ENCODE results near the gene FBXW8. TPM values are rescaled to one million over a fixed set of nuclear protein-coding genes. Genes with fewer than 3 reads are reported as not detected.

The FBXW8 gene
- total RNA-seq, 1 donor from 2014 or later, result 14.4 TPM

- no peak for TF ChIP-seq CTCF (conservative IDR thresholded peaks at IDR 0.05; ENCODE audit: low read depth, low read length)
- H3K4me3 ChIP-seq (ENCODE audit: low read depth, low read length), result no peak overlapping the region
- no peak for DNase-seq (ENCODE audit: low read depth)
Observed at GRCh38 chr12:117036547-117036946, 125.8 kb downstream of the FBXW8 start.

DNA sequence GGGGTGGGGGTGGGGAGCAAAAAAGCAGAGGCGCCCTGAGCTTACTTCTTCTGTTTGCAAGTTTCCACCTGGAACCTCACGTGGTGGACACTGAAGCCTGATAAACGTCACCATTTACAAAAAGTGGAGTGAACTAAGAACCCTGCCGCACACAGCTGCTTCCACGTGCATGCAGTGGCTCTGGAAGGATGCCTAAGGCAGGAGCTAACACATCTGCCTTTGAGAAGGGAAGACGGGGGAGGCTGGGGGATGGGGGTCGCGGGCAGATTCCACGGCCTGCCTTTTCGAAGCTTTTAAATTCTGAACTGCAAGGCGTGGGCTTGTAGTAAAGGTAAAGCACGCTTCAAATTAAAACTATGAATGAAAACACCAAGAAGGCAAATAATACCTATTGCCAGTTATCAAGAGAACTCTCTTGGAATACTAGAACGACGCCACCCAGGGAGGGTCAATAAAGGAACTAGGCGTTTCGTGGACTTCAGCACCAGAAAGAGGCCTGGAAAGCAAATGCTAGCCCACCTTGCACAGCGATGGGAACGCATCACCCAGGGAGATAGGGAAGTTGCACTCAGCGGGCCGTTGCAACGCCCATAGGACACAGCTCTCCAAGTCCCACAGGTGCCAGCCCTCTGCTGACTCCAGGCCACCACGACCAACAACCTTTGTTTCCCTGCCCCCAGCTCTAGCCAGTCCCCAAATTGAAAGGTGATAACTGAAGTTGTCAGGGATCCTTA is 126.7 kb downstream of the FBXW8 start:
- DNase-seq (ENCODE audit: low read depth), result no peak
- no peak for TF ChIP-seq CTCF (conservative IDR thresholded peaks at IDR 0.05; ENCODE audit: low read depth, low read length)
- H3K4me3 ChIP-seq (ENCODE audit: low read depth, low read length), result no peak overlapping the region

DNA sequence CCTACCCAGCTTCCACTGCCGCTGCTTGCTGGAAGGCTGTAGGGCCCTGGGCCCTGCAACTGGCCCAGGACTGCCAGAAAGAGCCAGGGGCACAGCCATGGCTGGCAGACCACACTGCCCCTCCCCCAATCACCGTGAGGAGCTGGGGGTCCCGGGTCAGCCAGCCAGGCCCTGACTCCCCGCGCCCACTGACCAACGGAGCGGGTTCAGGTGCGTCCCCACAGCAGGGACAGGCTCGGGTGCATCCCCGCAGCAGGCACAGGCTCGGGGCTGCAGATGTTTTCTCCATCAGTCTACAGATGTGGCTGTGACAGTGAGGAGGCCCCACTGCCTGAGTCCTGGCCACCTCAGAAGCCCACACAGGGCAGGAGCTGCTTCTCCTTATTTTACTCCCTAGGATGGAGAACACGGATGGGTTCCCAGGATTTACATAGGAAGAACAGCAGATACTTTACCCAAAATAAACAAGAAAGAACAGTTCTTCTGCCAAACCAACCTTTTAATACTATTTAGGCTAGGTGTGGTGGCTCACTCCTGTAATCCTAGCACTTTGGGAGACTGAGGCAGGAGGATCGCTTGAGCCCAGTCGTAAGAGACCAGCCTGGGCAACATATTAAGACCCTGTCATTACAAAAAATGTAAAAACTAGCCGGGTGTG is 127.4 kb downstream of the FBXW8 start:
- no peak for TF ChIP-seq CTCF (conservative IDR thresholded peaks at IDR 0.05; ENCODE audit: low read depth, low read length)
- DNase-seq (ENCODE audit: low read depth), result no peak
- H3K4me3 ChIP-seq (ENCODE audit: low read depth, low read length), result no peak overlapping the region

- TF ChIP-seq CTCF (conservative IDR thresholded peaks at IDR 0.05; ENCODE audit: low read depth, low read length), result no peak
- no peak for DNase-seq (ENCODE audit: low read depth)
- no peak overlapping the region for H3K4me3 ChIP-seq (ENCODE audit: low read depth, low read length)
Observed at GRCh38 chr12:117038919-117039318, 128.2 kb downstream of the FBXW8 start.

- no peak overlapping the region for H3K4me3 ChIP-seq (ENCODE audit: low read depth, low read length)
- no peak for TF ChIP-seq CTCF (conservative IDR thresholded peaks at IDR 0.05; ENCODE audit: low read depth, low read length)
- no peak for DNase-seq (ENCODE audit: low read depth)
Observed at GRCh38 chr12:117039891-117040309, 129.2 kb downstream of the FBXW8 start.

DNA sequence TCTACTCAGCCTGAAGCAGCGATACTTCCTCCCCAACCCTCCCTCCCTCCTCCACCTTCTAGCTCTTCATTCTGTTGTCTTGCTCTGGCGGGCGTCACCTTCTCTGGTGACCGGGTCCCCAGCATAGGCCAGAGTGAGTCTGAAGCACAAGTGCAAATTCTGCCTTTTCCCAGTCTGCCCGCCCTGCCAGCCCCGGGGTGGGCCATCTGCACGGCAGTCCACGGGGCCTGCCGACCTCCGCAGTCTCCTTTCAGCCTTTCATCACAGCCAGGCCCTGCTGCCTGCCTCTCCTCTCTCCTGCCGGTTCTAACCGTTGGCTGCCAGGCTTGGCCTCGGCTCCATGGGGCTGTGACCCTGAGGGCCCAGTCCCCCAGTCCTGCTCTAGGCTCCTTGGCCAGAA is 129.7 kb downstream of the FBXW8 start:
- no peak for TF ChIP-seq CTCF (conservative IDR thresholded peaks at IDR 0.05; ENCODE audit: low read depth, low read length)
- DNase-seq (ENCODE audit: low read depth), result no peak
- H3K4me3 ChIP-seq (ENCODE audit: low read depth, low read length), result no peak overlapping the region

DNA sequence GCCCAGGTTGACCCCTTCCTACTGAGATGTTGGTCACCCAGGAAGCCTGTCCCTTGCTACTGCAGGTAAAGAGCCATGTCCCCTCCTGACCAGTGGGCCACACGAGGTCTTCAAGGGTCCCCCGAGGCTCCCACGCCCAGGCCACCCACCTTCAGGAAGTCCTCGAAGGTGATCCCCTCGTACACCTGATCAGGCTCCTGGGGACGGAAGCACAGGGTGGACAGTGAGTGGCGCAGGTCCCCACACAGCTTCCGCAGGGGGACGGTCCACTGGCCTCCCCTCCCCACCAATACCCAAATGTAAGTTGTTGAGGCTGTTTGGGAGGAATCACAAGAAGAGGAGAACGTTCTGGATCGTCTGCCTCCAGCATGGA is 131.0 kb downstream of the FBXW8 start:
- H3K4me3 ChIP-seq (ENCODE audit: low read depth, low read length), result no peak overlapping the region
- TF ChIP-seq CTCF (conservative IDR thresholded peaks at IDR 0.05; ENCODE audit: low read depth, low read length), result no peak
- DNase-seq (ENCODE audit: low read depth), result no peak
